ENCODE measurements around the gene TTBK2.

The TTBK2 gene

GRCh38 chr15:42788725-42789124, 131.9 kb downstream of the TTBK2 start:
- no peak overlapping the region for H3K4me3 ChIP-seq (replicated peaks; ENCODE audit: insufficient read depth, low read length)
- H3K27me3 ChIP-seq (ENCODE audit: insufficient read depth, poor library complexity, severe bottlenecking): no peaks in the 10 kb centered on the region
- DNase-seq (ENCODE audit: low read depth in 1 of 2, low spot score in 1 of 2): no peak
- TF ChIP-seq GABPA (IDR thresholded peaks at IDR 0.05; ENCODE audit: low read depth) (no peak), POLR2AphosphoS5 (IDR thresholded peaks at IDR 0.05; ENCODE audit: low read depth) (no peak), CTCF (IDR thresholded peaks at IDR 0.05; ENCODE audit: insufficient read depth, low read length) (no peak), SPI1 (IDR thresholded peaks at IDR 0.05; ENCODE audit: borderline replicate concordance, low read depth) (no peak)
- TF ChIP-seq, protein P1, sequence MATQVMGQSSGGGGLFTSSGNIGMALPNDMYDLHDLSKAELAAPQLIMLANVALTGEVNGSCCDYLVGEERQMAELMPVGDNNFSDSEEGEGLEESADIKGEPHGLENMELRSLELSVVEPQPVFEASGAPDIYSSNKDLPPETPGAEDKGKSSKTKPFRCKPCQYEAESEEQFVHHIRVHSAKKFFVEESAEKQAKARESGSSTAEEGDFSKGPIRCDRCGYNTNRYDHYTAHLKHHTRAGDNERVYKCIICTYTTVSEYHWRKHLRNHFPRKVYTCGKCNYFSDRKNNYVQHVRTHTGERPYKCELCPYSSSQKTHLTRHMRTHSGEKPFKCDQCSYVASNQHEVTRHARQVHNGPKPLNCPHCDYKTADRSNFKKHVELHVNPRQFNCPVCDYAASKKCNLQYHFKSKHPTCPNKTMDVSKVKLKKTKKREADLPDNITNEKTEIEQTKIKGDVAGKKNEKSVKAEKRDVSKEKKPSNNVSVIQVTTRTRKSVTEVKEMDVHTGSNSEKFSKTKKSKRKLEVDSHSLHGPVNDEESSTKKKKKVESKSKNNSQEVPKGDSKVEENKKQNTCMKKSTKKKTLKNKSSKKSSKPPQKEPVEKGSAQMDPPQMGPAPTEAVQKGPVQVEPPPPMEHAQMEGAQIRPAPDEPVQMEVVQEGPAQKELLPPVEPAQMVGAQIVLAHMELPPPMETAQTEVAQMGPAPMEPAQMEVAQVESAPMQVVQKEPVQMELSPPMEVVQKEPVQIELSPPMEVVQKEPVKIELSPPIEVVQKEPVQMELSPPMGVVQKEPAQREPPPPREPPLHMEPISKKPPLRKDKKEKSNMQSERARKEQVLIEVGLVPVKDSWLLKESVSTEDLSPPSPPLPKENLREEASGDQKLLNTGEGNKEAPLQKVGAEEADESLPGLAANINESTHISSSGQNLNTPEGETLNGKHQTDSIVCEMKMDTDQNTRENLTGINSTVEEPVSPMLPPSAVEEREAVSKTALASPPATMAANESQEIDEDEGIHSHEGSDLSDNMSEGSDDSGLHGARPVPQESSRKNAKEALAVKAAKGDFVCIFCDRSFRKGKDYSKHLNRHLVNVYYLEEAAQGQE (IDR thresholded peaks at IDR 0.05; ENCODE audit: insufficient replicate concordance, low read depth): no peak
- H3K27ac ChIP-seq (replicated peaks): no peak overlapping the region

DNA sequence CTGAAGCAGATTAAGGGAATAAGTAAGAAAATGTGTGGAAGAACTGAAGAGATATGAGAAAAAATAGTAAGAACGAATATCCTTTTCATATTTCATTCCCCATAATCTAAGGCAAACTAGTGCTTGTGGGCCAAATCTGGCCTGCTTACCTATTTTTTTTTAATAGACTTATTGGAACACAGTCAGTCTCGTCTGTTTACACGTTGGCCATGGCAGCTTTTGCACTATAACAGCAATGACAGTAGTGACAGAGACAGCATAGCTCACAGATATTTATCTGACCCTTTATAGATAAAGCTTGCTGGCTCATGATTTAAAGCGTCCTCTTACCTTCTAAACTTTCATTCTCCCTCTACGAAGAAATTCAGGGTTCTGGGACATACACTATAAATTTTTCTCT, 133.6 kb downstream of the TTBK2 start:
- H3K27ac ChIP-seq (replicated peaks): no peak overlapping the region
- no peak overlapping the region for H3K4me3 ChIP-seq (replicated peaks; ENCODE audit: insufficient read depth, low read length)
- no peak for DNase-seq (ENCODE audit: low read depth in 1 of 2, low spot score in 1 of 2)
- H3K27me3 ChIP-seq (ENCODE audit: insufficient read depth, poor library complexity, severe bottlenecking): no peaks in the 10 kb centered on the region
- TF ChIP-seq GABPA (IDR thresholded peaks at IDR 0.05; ENCODE audit: low read depth) (no peak), SPI1 (IDR thresholded peaks at IDR 0.05; ENCODE audit: borderline replicate concordance, low read depth) (no peak)
- TF ChIP-seq, protein P1 (IDR thresholded peaks at IDR 0.05; ENCODE audit: insufficient replicate concordance, low read depth): no peak

DNA sequence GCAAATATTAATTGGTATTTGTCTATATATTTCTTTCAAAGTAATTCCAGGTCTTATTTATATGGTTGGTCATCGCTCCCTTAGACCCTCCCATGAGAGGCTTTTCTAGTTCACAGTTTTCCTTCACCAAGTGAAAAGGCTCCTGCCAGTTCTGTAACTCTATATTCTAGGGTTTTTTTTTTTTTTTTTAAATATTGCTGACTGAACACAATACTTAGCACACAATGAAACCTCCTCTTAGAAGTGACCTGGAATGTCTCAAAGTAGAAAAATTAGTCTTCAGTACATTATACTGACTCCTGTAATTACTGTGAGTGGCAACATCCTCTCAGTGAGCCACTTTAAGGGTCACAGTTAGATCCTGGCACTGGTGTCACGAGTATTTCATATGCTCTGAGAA, 135.0 kb downstream of the TTBK2 start:
- no peak for TF ChIP-seq CTCF (IDR thresholded peaks at IDR 0.05; ENCODE audit: insufficient read depth, low read length)
- TF ChIP-seq, protein P1 (IDR thresholded peaks at IDR 0.05; ENCODE audit: insufficient replicate concordance, low read depth): no peak
- TF ChIP-seq SPI1 (IDR thresholded peaks at IDR 0.05; ENCODE audit: borderline replicate concordance, low read depth): no peak
- no peak for TF ChIP-seq POLR2AphosphoS5 (IDR thresholded peaks at IDR 0.05; ENCODE audit: low read depth)
- no peak for TF ChIP-seq GABPA (IDR thresholded peaks at IDR 0.05; ENCODE audit: low read depth)
- no peak overlapping the region for H3K27ac ChIP-seq (replicated peaks)
- no peak overlapping the region for H3K4me3 ChIP-seq (replicated peaks; ENCODE audit: insufficient read depth, low read length)
- no peaks in the 10 kb centered on the region for H3K27me3 ChIP-seq (ENCODE audit: insufficient read depth, poor library complexity, severe bottlenecking)
- no peak for DNase-seq (ENCODE audit: low read depth in 1 of 2, low spot score in 1 of 2)
